ENCODE data around the gene ETV7.
"Not testable (repeated sequence)": the region's sequence is repeated elsewhere in the genome, so short reads cannot be mapped to it uniquely, and the experiment has no call there.

Gene ETV7

GRCh38 chr6:36364061-36364635 lies 23.3 kb downstream of the ETV7 start:
- DNase-seq (ENCODE audit: low read depth): not testable (repeated sequence)

GRCh38 chr6:36363371-36363752 lies 24.1 kb downstream of the ETV7 start:
- not testable (repeated sequence) for DNase-seq (ENCODE audit: low read depth)

- peak; percentile 38 for DNase-seq (ENCODE audit: low read depth)
These were observed 24.7 kb downstream of the ETV7 start for GRCh38 chr6:36362551-36363370.

- no peak for DNase-seq (ENCODE audit: low read depth)
These were observed 26.4 kb downstream of the ETV7 start for GRCh38 chr6:36361071-36361470.

- peak; percentile 84 for DNase-seq (ENCODE audit: low read depth)
These were observed 27.0 kb downstream of the ETV7 start for GRCh38 chr6:36360241-36361054.

GRCh38 chr6:36358226-36358915 lies 29.1 kb downstream of the ETV7 start:
- DNase-seq (ENCODE audit: low read depth): no peak

- no peak for DNase-seq (ENCODE audit: low read depth)
These were observed 29.6 kb downstream of the ETV7 start for GRCh38 chr6:36357872-36358225.

- no peak for DNase-seq (ENCODE audit: low read depth)
These were observed 31.6 kb downstream of the ETV7 start for GRCh38 chr6:36355819-36356218.

GRCh38 chr6:36353411-36353915 lies 34.0 kb downstream of the ETV7 start:
- DNase-seq (ENCODE audit: low read depth): no peak

- DNase-seq (ENCODE audit: low read depth): no peak
These were observed 34.9 kb downstream of the ETV7 start for GRCh38 chr6:36352477-36353157.

GRCh38 chr6:36350681-36351571 lies 36.5 kb downstream of the ETV7 start:
- DNase-seq (ENCODE audit: low read depth): peak; percentile 46

GRCh38 chr6:36350082-36350481 lies 37.4 kb downstream of the ETV7 start:
- no peak for DNase-seq (ENCODE audit: low read depth)

- DNase-seq (ENCODE audit: low read depth): no peak
These were observed 38.2 kb downstream of the ETV7 start for GRCh38 chr6:36349240-36349639.

GRCh38 chr6:36347621-36348020 lies 39.8 kb downstream of the ETV7 start:
- no peak for DNase-seq (ENCODE audit: low read depth)

- DNase-seq (ENCODE audit: low read depth): no peak
These were observed 40.8 kb downstream of the ETV7 start for GRCh38 chr6:36346486-36347273.

- DNase-seq (ENCODE audit: low read depth): no peak
These were observed 41.6 kb downstream of the ETV7 start for GRCh38 chr6:36345681-36346466.

- no peak for DNase-seq (ENCODE audit: low read depth)
These were observed 44.3 kb downstream of the ETV7 start for GRCh38 chr6:36343109-36343680.

- peak; percentile 75 for DNase-seq (ENCODE audit: low read depth)
These were observed 46.6 kb downstream of the ETV7 start for GRCh38 chr6:36340618-36341454.

All from ELR (cell line).